ENCODE results near the gene RNF19B.
"Not testable (repeated sequence)": the region's sequence is repeated elsewhere in the genome, so short reads cannot be mapped to it uniquely, and the experiment has no call there.

Gene RNF19B

DNA sequence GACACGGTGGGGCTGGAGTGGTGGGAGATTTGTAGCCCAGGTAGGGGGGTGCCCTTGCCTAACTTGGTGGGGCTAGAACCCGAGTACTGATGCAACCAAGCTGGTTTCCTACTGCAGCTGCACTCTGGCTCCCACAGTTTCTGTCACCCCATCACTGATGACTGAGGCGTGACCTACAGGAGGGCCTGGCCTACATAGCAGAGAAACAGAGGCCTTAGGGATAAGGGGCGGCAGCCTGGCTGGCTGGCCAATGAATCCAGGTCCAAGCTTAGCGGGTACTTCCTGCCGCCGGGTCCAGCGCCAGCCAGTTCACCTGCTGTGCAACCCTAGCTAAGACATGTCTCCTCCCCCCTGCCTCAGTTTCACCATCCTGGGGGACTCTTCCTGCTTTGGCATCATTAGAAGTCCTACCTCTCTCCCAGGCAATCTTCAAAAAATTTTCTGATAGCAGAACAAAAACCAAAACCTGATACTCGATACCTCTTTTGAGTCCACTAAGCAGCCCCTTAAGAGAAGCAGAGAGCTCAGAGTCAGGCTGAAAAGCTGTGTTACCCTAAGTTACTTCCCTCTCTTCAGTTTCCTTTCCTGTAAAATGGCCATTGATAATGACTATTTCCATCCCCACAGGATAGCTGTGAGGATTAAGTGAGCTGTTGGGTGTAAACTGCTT, 27.3 kb upstream of the RNF19B start:
- no peak for DNase-seq

- DNase-seq = no peak
Observed at GRCh38 chr1:32991386-32991785, 26.8 kb upstream of the RNF19B start.

DNA sequence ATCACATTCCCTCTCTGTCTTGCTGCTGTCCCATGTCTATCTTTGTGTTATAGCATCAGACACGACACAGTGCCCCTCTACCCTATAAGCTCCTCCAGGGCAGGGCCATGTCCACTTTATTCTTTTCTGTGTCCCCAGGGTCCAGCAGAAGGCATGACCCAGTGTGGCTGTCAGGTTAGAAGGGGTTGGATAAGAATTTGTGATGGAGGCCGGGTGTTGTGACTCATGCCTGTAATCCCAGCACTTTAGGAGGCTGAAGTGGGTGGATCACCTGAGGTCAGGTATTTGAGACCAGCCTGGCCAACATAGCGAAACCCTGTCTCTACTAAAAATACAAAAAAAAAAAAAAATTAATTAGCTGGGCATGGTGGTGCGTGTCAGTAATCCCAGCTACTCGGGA, 26.3 kb upstream of the RNF19B start:
- DNase-seq = no peak

- DNase-seq = no peak
Observed at GRCh38 chr1:32989160-32990050, 24.8 kb upstream of the RNF19B start.

DNA sequence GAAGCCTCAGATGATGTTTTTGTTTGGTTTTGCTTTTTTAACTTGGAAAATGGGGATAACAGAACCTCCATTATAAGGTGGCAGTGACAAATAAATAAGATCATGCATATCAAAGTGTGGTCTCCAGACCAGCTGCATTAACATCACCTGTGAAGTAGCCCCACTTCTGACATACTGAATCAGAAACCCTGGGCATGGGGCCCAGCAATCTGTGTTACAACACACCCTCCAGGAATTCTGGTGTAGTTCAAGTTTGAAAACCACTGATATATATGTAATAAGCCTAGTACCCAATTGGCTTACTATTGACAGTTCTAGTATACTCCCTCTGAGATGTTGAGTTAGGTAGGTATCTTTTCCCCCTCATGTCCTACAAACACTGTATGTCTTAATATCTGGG, 24.1 kb upstream of the RNF19B start:
- no peak for DNase-seq

GRCh38 chr1:32985226-32985625, 20.6 kb upstream of the RNF19B start:
- DNase-seq = no peak

- DNase-seq = no peak
Observed at GRCh38 chr1:32984455-32985171, 20.0 kb upstream of the RNF19B start.

DNA sequence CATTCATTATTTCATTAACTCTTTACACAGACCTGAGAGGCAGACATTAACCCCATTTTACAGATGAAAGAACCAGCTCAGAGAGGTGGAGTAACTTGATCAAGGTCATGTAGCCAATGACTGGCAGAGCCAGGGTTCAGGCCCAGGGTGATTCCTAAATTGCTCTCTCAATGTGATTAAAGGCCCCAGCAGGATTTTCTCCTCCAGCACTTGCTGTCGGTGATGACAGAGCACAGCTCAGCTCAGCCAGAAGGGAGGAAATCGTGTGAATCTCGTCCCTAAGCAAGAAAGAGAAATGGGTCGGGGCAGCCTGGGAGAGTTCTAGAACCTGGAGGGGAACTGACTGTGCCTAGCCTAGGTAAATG, 19.5 kb upstream of the RNF19B start:
- no peak for DNase-seq

- no peak for DNase-seq
Observed at GRCh38 chr1:32983020-32983419, 18.4 kb upstream of the RNF19B start.

DNA sequence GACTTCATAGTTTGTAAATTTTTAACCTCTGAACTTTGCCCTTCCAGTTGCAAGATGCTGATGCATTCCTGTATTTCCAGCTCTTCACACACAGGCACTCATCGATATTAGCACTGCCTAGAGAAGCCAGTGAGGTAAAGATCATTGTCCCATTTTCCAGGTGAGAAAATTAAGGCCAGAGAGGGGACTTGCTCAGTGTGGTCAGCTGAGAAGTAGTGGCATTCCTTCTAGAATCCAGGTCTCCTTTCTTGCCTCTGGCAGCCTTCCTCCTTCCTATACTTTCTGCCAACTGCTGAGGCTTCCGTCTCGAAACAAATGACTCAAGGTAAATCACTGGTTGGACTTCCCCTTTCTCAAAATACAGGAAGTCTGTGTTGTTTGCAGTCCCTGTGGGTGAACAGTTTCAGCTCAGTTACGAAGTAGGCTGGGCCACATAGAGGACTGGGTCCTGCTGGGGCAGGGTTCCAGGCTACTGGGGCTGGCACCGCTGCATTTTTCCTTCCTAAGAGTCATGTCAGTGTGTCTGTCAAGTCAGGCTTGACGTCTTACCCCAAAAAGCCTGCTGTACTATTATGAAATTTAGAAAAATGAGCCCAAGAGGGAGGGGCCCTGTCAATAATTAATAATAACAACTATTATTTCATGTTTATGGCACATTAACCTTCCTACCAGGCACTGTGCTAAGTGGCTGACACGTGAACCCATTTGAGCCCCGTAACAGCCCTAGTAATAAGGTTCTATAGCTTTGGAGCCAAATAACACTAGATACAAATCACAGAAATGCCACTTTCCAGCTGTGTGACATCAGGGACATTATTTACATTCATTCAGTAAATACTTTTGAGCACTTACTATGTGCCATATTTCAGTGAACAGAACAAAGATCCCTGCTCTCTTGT, 16.6 kb upstream of the RNF19B start:
- peak; percentile 6 for DNase-seq

GRCh38 chr1:32980080-32980479, 15.5 kb upstream of the RNF19B start:
- DNase-seq = no peak

DNA sequence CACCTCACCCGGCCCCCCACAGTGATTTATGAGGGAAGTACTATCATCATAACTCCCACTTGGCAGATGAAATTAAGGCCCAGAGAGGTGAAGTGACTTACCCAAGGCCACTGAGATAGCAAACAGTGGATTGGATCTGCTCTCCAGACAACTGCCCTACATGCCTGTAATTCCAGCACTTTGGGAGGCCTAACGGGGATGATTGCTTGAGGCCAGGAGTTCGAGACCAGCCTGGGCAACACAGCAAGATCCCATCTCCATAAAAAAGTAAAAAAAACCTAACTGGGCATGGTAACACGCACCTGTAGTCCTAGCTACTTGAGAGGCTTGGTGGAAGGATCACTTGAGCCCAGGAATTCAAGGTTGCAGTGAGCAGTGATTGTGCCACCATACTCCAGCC, 14.2 kb upstream of the RNF19B start:
- no peak for DNase-seq

DNA sequence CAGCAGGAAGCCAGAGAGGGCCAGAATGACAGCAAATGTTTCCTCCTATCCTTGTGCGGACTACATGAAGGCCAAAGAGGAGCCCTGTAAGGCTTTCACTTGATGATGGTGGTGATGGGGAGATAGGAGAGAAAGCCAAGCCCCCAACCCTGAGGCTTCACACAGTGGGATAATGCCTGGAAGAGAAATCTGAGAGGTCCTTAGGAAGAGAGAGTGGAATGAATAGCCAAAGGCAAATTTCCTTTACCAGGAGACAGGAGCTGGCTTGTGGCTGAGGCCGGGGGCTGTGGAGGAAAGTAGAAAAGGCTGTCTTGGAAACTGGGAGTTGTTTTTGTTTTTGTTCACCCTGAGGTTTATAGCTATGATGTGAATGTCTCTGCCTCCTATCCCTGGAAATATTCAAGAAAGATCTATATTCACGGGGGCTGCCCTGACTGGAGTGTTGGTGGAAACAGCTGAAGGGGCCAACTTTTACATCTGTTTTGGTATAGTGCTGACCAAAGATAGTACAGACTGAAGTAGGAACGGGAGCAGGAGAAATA, 13.0 kb upstream of the RNF19B start:
- DNase-seq = no peak

DNA sequence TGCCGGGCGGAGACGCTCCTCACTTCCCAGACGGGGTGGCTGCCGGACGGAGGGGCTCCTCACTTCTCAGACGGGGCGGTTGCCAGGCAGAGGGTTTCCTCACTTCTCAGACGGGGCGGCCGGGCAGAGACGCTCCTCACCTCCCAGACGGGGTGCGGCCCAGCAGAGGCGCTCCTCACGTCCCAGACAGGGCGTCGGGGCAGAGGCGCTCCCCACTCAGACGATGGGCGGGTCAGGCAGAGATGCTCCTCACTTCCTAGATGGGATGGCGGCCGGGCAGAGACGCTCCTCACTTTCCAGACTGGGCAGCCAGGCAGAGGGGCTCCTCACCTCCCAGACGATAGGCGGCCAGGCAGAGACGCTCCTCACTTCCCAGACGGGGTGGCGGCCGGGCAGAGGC, 10.4 kb upstream of the RNF19B start:
- not testable (repeated sequence) for DNase-seq

DNA sequence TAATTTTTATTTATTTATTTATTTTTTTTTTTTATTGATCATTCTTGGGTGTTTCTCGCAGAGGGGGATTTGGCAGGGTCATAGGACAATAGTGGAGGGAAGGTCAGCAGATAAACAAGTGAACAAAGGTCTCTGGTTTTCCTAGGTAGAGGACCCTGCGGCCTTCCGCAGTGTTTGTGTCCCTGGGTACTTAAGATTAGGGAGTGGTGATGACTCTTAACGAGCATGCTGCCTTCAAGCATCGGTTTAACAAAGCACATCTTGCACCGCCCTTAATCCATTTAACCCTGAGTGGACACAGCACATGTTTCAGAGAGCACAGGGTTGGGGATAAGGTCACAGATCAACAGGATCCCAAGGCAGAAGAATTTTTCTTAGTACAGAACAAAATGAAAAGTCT, 8.8 kb upstream of the RNF19B start:
- DNase-seq = not testable (repeated sequence)

- peak; percentile 72 for DNase-seq
Observed at GRCh38 chr1:32972814-32973428, 8.3 kb upstream of the RNF19B start.

GRCh38 chr1:32971576-32971975, 7.0 kb upstream of the RNF19B start:
- DNase-seq = no peak

DNA sequence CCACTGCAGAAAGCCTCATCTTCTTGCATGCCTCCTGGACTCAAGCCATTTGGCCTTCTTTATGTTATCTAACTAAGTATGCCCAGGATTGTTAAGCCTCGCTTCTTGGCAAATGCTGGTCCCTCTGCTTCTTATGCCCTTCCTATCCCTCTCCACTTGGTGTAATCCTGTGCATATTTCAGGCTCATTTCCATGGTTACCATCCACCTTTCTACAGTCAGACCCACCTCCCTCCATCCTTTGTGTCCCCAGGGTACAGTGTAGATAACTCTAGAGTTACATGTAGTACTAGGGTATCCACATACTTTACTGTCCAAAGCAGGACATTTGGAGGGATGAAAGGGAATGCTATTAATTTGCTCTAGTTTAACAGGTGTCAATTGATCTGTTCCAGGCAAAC, 6.5 kb upstream of the RNF19B start:
- no peak for DNase-seq

- DNase-seq = no peak
Observed at GRCh38 chr1:32969566-32969965, 5.0 kb upstream of the RNF19B start.

- no peak for DNase-seq
Observed at GRCh38 chr1:32967888-32968568, 3.4 kb upstream of the RNF19B start.

- no peak for DNase-seq
Observed at GRCh38 chr1:32966900-32967299, 2.3 kb upstream of the RNF19B start.

All from NCI-H146 (cell line).